B cell (primary cell): ENCODE measurements around the gene PHAX. TPM values are rescaled to one million over a fixed set of nuclear protein-coding genes. Genes with fewer than 3 reads are reported as not detected.

Experiments
- ATAC-seq: fragments of 200-7000 bp; cut with Tn5 transposase; one replicate; pipeline ENCODE4 v1.10.0; 2021; ENCODE audit warnings: low read depth, mild to moderate bottlenecking, moderate number of reproducible peaks, moderate library complexity
- CTCF ChIA-PET: fragments of 350-600 bp; sonication (Branson Sonifier 250); formaldehyde crosslinking; loops from one replicate; lab custom pipeline; 2021; ENCODE audit warnings: antibody characterized with exemption, inconsistent platforms; lab: Charles Lee
- POLR2A ChIA-PET: fragments of 350-600 bp; sonication (Branson Sonifier 250); formaldehyde crosslinking; loops from one replicate; lab custom pipeline; 2021; ENCODE audit warnings: antibody characterized with exemption; lab: Charles Lee
- DNase-seq: peaks from one replicate; pipeline ENCODE4 v3.0.0; 2013
- H2AFZ ChIP-seq: 2 replicates; pipeline ENCODE4 v1.6.1; 2012; ENCODE audit warnings: mild to moderate bottlenecking, low read depth, low read length; ENCODE audit not compliant: insufficient read depth, poor library complexity, severe bottlenecking
- H3K27ac ChIP-seq, 2 donors: 1 replicate in 1 of 2; 2 replicates in 1 of 2; pipeline ENCODE4 v1.5.1; 2012 to 2013; ENCODE audit warnings: low read length in 2 of 2, mild to moderate bottlenecking in 2 of 2, moderate library complexity in 1 of 2
- H3K27me3 ChIP-seq, 4 experiments: fragments of 200-600 bp in 1 of 4; sonication (generic) in 1 of 4; replicated peaks in 1 of 4; 1 replicate in 2 of 4; 2 replicates in 2 of 4; pipeline versions ENCODE4 v1.6.1 to v1.7.0; 2013 to 2016; ENCODE audit warnings: low read length in 3 of 4, mild to moderate bottlenecking in 2 of 4, mixed read lengths in 1 of 4, moderate library complexity in 1 of 4; ENCODE audit not compliant: insufficient read depth in 4 of 4, control insufficient read depth in 3 of 4; ENCODE audit errors: control extremely low read depth in 1 of 4
- H3K36me3 ChIP-seq, 2 experiments: replicated peaks in 1 of 2; 1 replicate in 1 of 2; 2 replicates in 1 of 2; pipeline versions ENCODE4 v1.6.1 to v1.7.1; 2013; ENCODE audit warnings: low read length in 1 of 2; ENCODE audit not compliant: insufficient read depth in 2 of 2, control insufficient read depth in 1 of 2; ENCODE audit errors: control extremely low read depth in 1 of 2, extremely low read depth in 1 of 2
- H3K4me1 ChIP-seq, 2 donors: fragments of 200-600 bp in 1 of 2; sonication (generic) in 1 of 2; 1 replicate in 1 of 2; 2 replicates in 1 of 2; pipeline versions ENCODE4 v1.5.1 to v1.6.1; 2013 to 2017; ENCODE audit warnings: low read length in 2 of 2; ENCODE audit not compliant: control insufficient read depth in 2 of 2, insufficient read depth in 2 of 2
- H3K4me2 ChIP-seq: replicated peaks from 2 replicates; pipeline ENCODE3; 2012; ENCODE audit warnings: mild to moderate bottlenecking, low read depth, low read length; ENCODE audit not compliant: poor library complexity, severe bottlenecking
- H3K4me3 ChIP-seq, 5 experiments: fragments of 200-600 bp in 1 of 5; sonication (generic) in 1 of 5; 1 replicate in 3 of 5; 2 replicates in 2 of 5; pipeline versions ENCODE4 v1.5.1 to v1.7.0; 2011 to 2016; ENCODE audit warnings: low read length in 4 of 5, mild to moderate bottlenecking in 4 of 5, low read depth in 2 of 5, control low read depth in 1 of 5, moderate library complexity in 1 of 5; ENCODE audit not compliant: insufficient read depth in 1 of 5; ENCODE audit errors: control extremely low read depth in 1 of 5, extremely low read depth in 1 of 5
- H3K79me2 ChIP-seq: fragments of 200-600 bp; sonication (generic); one replicate; pipeline ENCODE4 v1.6.0; 2016; ENCODE audit warnings: low read length; ENCODE audit not compliant: control insufficient read depth, insufficient read depth
- H3K9ac ChIP-seq: fragments of 200-600 bp; sonication (generic); 2 replicates; pipeline ENCODE4 v1.6.1; 2017; ENCODE audit warnings: mild to moderate bottlenecking, low read length, moderate library complexity
- H3K9me3 ChIP-seq, 3 donors: one replicate each; pipeline versions ENCODE4 v1.6.1 to v1.7.1; 2013; ENCODE audit warnings: low read length in 2 of 3; ENCODE audit not compliant: control insufficient read depth in 2 of 3, insufficient read depth in 1 of 3; ENCODE audit errors: control extremely low read depth in 1 of 3
- H4K20me1 ChIP-seq: 2 replicates; pipeline ENCODE4 v1.6.0; 2012; ENCODE audit warnings: mild to moderate bottlenecking, low read length; ENCODE audit not compliant: insufficient read depth, control insufficient read depth, poor library complexity, severe bottlenecking
- H3K27ac Mint-ChIP-seq: one replicate; pipeline ENCODE4 v1.8.0; 2021; ENCODE audit warnings: mixed read lengths
- H3K27me3 Mint-ChIP-seq: one replicate; pipeline ENCODE4 v1.8.0; 2021; ENCODE audit warnings: mixed read lengths
- H3K4me1 Mint-ChIP-seq: one replicate; pipeline ENCODE4 v1.8.0; 2021; ENCODE audit warnings: mixed read lengths
- H3K4me3 Mint-ChIP-seq: one replicate; pipeline ENCODE4 v1.8.0; 2021; ENCODE audit warnings: mixed read lengths
- H3K9me3 Mint-ChIP-seq: one replicate; pipeline ENCODE4 v1.8.0; 2022; ENCODE audit warnings: mixed read lengths; ENCODE audit not compliant: insufficient read depth
- CTCF ChIP-seq: fragments of 200-600 bp; IDR thresholded peaks from one replicate; pipeline ENCODE4 v1.8.0; 2022; ENCODE audit warnings: antibody characterized with exemption, mild to moderate bottlenecking
- EZH2 ChIP-seq: IDR thresholded peaks from 2 replicates; pipeline ENCODE4 v1.6.1; 2012; ENCODE audit warnings: borderline replicate concordance, low read depth, mild to moderate bottlenecking, moderate library complexity, low read length; ENCODE audit not compliant: insufficient read depth, poor library complexity, severe bottlenecking
- WGBS: methylation state at CpG from one replicate; pipeline ENCODE4 v1.1.5; 2013; ENCODE audit warnings: missing lambda C conversion rate; ENCODE audit not compliant: insufficient coverage; 5-methylcytosine and 5-hydroxymethylcytosine counted together
- intact Hi-C: fragments of 100-400 bp; cut with micrococcal nuclease; formaldehyde crosslinking; loops from one replicate; pipeline ENCODE4 v1.10.0; 2022
- polyA plus RNA-seq: library from polyadenylated mRNA; depleted of rRNA; stranded (reverse); fragments of >200 nt; gene quantifications from 2 replicates; pipeline ENCODE4 v1.2.3, GENCODE V29; 2012
- total RNA-seq, 2 donors: library from RNA; stranded (reverse); fragments of 120-200 nt in 1 of 2; gene quantifications; 1 replicate in 1 of 2; 2 replicates in 1 of 2; pipeline versions ENCODE4 v1.2.3 to v1.2.4, GENCODE V29; 2013 to 2022

Gene PHAX
- total and polyA plus RNA-seq, 2 donors (not counting 1 experiment from before 2014, with no cell fraction given): 7.1 to 43.9 TPM

DNA sequence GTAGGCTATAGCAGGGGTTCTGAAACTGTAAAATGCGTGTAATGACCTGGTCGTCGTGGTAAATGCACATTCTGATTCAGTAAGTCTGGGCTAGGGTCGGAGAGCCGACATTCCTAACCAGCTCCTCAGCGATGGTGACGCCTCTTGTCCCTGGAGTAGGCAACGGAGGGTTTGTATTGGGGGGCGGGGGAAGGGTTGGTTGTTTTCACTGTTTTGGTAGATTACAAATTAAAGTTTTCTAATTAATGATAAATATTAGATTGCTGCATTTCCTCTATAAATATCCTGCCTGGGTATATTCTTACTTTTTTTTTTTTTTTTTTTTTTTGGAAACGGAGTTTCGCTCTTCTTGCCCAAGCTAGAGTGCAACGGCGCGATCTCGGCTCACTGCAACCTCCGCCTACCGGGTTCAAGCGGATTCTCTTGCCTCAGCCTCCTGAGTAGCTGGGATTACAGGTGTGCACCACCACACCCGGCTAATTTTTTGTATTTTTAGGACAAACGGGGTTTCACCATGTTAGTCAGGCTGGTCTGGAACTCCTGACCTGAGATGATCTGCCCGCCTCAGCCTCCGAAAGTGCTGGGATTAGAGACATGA lies 5.2 kb upstream of the PHAX start:
- peak overlapping the region; percentile 74 for H3K9ac ChIP-seq
- CTCF ChIA-PET: interaction anchor here (0.7 to 1.9 kb wide), 3 partner anchors 9 to 257 kb away, joined by 3 to 9 read pairs (median 4); no protein-coding TSS in a partner anchor
- DNase-seq (no peak), ATAC-seq (no peak)
- no peaks in the 10 kb centered on the region for H3K36me3 ChIP-seq
- no peaks in the 10 kb centered on the region for H4K20me1 ChIP-seq
- H3K4me1 Mint-ChIP-seq: peaks cover 14% of the 10 kb centered on the region
- H3K27me3 Mint-ChIP-seq: peaks cover 11% of the 10 kb centered on the region
- peak overlapping the region; percentile 97 for H2AFZ ChIP-seq
- H3K27ac ChIP-seq: peak overlapping the region in 1 of 2 donors; percentile 33
- H3K4me3 ChIP-seq: peak overlapping the region; percentile 15 to 67 (median 62)
- no peaks in the 10 kb centered on the region for H3K27me3 ChIP-seq
- H3K4me2 ChIP-seq: peak overlapping the region; percentile 95
- peaks cover 0 to 4% (median 0%) of the 10 kb centered on the region in 3 donors for H3K9me3 ChIP-seq
- POLR2A ChIA-PET: interaction anchor here (0.6 kb wide), 1 partner anchor 45 kb away, joined by 3 read pairs; no protein-coding TSS in a partner anchor
- peaks cover 5 to 18% of the 10 kb centered on the region in 2 donors for H3K4me1 ChIP-seq
- TF ChIP-seq EZH2 (no peak), CTCF (no peak)
- intact Hi-C loops: loop anchor here (1.0 kb wide), 1 partner anchor 183 kb away; no protein-coding TSS in a partner anchor
- peak overlapping the region; percentile 94 for H3K4me3 Mint-ChIP-seq
- H3K9me3 Mint-ChIP-seq: no peaks in the 10 kb centered on the region
- WGBS: 72% methylated on average over 11 of the region's 22 CpGs
- H3K27ac Mint-ChIP-seq: no peak overlapping the region
- H3K79me2 ChIP-seq: no peaks in the 10 kb centered on the region

- Histone ChIP-seq H3K27me3 (no peaks in the 10 kb centered on the region), H3K4me1 (peaks cover 13 to 28% of the 10 kb centered on the region in 2 donors), H3K79me2 (peaks cover 13% of the 10 kb centered on the region), H3K9ac (no peak overlapping the region), H2AFZ (no peak overlapping the region), H4K20me1 (peaks cover 11% of the 10 kb centered on the region), H3K36me3 (no peaks in the 10 kb centered on the region), H3K27ac (no peak overlapping the region), H3K4me3 (no peak overlapping the region), H3K4me2 (no peak overlapping the region), H3K9me3 (peaks cover 0 to 4% (median 0%) of the 10 kb centered on the region in 3 donors)
- no peak for DNase-seq
- Mint-ChIP-seq H3K27ac (no peak overlapping the region), H3K4me1 (peaks cover 21% of the 10 kb centered on the region), H3K27me3 (peaks cover 11% of the 10 kb centered on the region), H3K4me3 (no peak overlapping the region), H3K9me3 (no peaks in the 10 kb centered on the region)
- intact Hi-C loops: no loop called here
- ATAC-seq: no peak
- 100% methylated on average over 1 of the region's 4 CpGs for WGBS
- TF ChIP-seq CTCF: no peak
- TF ChIP-seq EZH2: no peak
- POLR2A ChIA-PET: no interaction called here
- CTCF ChIA-PET: no interaction called here
Measured at GRCh38 chr5:126597156-126597555, 3.6 kb upstream of the PHAX start.
